GM13977 (cell line): Measurements from ENCODE around the gene ZNF577.

Experiments used
- DNase-seq: peaks from one replicate; pipeline ENCODE4 v3.0.0; 2012; ENCODE audit warnings: low spot score
- CTCF ChIP-seq: IDR thresholded peaks from 2 replicates; pipeline ENCODE4 v1.5.1; 2012; ENCODE audit warnings: mild to moderate bottlenecking, control low read depth; ENCODE audit not compliant: insufficient read depth; ENCODE audit errors: extremely low read depth, missing control alignments
- in situ Hi-C: fragments of 300-500 bp; cut with MboI; formaldehyde crosslinking; loops from one replicate; pipeline ENCODE4 v1.12.0; 2022; ENCODE audit warnings: low sequenced_read_pairs, low pct_unique_long_range_greater_than_20kb, mixed read lengths, inconsistent platforms; ENCODE audit not compliant: unreplicated experiment

ZNF577 gene

DNA sequence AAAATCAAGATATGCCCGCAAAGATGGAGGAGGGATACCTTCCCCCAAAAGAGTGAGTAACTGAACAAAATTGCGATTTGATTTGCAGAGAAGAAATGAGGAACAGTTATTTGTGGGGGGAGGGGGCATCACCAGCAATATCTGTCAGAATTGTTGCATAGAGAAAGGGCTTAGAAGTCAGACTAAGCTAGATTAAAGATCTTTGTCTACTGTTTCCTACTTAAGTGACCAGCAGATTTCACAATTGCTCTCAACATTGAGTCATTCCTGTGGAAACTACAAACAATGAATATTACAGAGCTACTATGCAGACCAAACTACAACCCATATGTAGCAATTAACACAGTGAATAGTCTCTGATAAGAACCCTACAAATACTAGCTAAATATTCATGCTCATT is 65.4 kb downstream of the ZNF577 start:
- in situ Hi-C loops, result no loop called here
- TF ChIP-seq CTCF, result no peak
- DNase-seq, result no peak

GRCh38 chr19:51821921-51822320 is 65.8 kb downstream of the ZNF577 start:
- in situ Hi-C loops, result no loop called here
- DNase-seq, result no peak
- TF ChIP-seq CTCF, result no peak

GRCh38 chr19:51821456-51821855 is 66.3 kb downstream of the ZNF577 start:
- DNase-seq, result no peak
- in situ Hi-C loops, result no loop called here
- no peak for TF ChIP-seq CTCF
